GM18867 (cell line): Measurements from ENCODE around the gene OR10V1.
A peak's percentile ranks its signal among the peaks of the same experiment; 100 is the strongest.
"Not testable (repeated sequence)": the region's sequence is repeated elsewhere in the genome, so short reads cannot be mapped to it uniquely, and the experiment has no call there.

ENCODE experiments used
- ATAC-seq: cut with Tn5 transposase; IDR thresholded peaks from one replicate; pipeline ENCODE4 v1.9.1; 2021; ENCODE audit warnings: mild to moderate bottlenecking, moderate library complexity; ENCODE audit not compliant: unreplicated experiment

The OR10V1 gene

GRCh38 chr11:59710136-59710847, 3.4 kb downstream of the OR10V1 start:
- no peak for ATAC-seq

- no peak for ATAC-seq
Measured at GRCh38 chr11:59708537-59708936, 5.1 kb downstream of the OR10V1 start.

- no peak for ATAC-seq
Measured at GRCh38 chr11:59707371-59707770, 6.3 kb downstream of the OR10V1 start.

GRCh38 chr11:59706518-59707285, 6.9 kb downstream of the OR10V1 start:
- ATAC-seq: no peak

GRCh38 chr11:59705294-59705693, 8.4 kb downstream of the OR10V1 start:
- no peak for ATAC-seq

- ATAC-seq: not testable (repeated sequence)
Measured at GRCh38 chr11:59703515-59703914, 10.1 kb downstream of the OR10V1 start.

- not testable (repeated sequence) for ATAC-seq
Measured at GRCh38 chr11:59700157-59700556, 13.5 kb downstream of the OR10V1 start.

- no peak for ATAC-seq
Measured at GRCh38 chr11:59698506-59698905, 15.1 kb downstream of the OR10V1 start.

- no peak for ATAC-seq
Measured at GRCh38 chr11:59692915-59693314, 20.7 kb downstream of the OR10V1 start.

GRCh38 chr11:59691156-59691555, 22.5 kb downstream of the OR10V1 start:
- no peak for ATAC-seq

- ATAC-seq: no peak
Measured at GRCh38 chr11:59689015-59689414, 24.6 kb downstream of the OR10V1 start.

GRCh38 chr11:59681260-59681725, 32.4 kb downstream of the OR10V1 start:
- ATAC-seq: not testable (repeated sequence)

- peak; percentile 97 for ATAC-seq
Measured at GRCh38 chr11:59680287-59681154, 33.1 kb downstream of the OR10V1 start.

- no peak for ATAC-seq
Measured at GRCh38 chr11:59679347-59679746, 34.3 kb downstream of the OR10V1 start.

GRCh38 chr11:59678813-59679165, 34.9 kb downstream of the OR10V1 start:
- no peak for ATAC-seq

- ATAC-seq: no peak
Measured at GRCh38 chr11:59678118-59678812, 35.4 kb downstream of the OR10V1 start.

- no peak for ATAC-seq
Measured at GRCh38 chr11:59676205-59676604, 37.4 kb downstream of the OR10V1 start.

- no peak for ATAC-seq
Measured at GRCh38 chr11:59674291-59674690, 39.4 kb downstream of the OR10V1 start.

GRCh38 chr11:59673291-59673690, 40.4 kb downstream of the OR10V1 start:
- no peak for ATAC-seq

- no peak for ATAC-seq
Measured at GRCh38 chr11:59671471-59671870, 42.2 kb downstream of the OR10V1 start.

- ATAC-seq: peak; percentile 21
Measured at GRCh38 chr11:59669611-59670009, 44.0 kb downstream of the OR10V1 start.
